Stimulated activated CD4-positive, alpha-beta T cell treated with anti-CD3 and anti-CD28 coated beads, Interleukin-2, amount 100 ng/mL, for 48 hours (primary cell): ENCODE data around the gene ZNF670.

Experiments
- DNase-seq, 2 donors: peaks; one replicate each; pipeline ENCODE4 v3.0.0-alpha.2; 2020

The ZNF670 gene

DNA sequence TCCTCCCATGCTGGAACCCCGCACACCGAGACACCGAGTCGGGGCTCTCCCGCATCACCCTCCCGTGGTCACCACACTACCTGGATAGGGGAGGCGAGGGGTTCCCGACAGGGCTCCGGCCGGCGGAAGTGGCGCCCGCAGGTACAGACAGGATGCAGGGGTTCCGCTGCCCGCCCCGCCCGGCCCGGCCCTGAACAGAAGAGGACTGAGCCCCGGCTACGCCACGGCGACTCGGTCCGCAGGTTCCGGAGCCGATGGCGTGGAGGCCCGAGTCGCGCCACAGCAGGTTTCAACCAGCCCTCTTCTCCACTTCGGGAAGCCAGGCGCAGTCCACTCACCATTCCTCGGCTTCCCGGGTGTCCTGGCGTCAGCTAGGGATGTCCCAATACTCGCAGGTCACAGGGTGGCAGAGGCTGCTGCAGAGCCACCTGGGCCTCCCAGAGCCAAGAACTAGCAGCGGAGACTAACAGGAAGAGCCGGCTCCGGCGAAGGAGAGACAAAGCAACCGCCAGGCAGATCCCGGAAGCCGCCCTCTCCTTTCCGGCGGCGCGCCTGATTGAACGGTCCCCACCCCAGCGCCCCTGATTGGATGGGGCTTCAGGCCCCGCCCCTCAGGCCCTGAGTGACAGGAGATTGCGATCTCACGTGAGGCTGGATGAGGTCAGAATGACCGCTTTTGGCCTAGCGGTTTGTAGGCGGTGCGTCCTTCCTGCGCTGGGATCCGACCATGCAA is 25.4 kb upstream of the ZNF670 start, which contains the start of gene ZNF669:
ZNF669 (minus strand) TSS at position 498 of the 733 bp plus-strand sequence; CDS start at position 341, 157 bp downstream.
- peak; percentile 88 to 89 for DNase-seq

DNA sequence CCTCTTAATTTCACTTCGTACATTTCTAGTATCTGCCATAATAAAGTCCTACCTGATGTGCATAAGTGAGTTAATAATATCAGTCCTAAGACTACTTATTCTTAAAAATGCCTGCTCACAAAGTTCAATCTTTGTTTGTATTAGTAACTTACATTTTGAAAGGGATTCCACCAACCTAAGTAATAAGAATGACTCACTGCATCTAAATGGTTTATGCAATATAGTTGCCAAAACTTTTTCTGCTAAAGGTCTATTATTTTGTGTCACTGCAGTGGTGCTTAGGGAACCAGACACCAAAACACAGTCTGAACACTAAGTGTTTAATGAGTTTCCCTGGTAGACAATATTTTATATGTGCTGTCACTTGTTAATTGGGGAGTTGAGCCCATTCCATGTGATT is 23.8 kb upstream of the ZNF670 start:
- DNase-seq: no peak

DNA sequence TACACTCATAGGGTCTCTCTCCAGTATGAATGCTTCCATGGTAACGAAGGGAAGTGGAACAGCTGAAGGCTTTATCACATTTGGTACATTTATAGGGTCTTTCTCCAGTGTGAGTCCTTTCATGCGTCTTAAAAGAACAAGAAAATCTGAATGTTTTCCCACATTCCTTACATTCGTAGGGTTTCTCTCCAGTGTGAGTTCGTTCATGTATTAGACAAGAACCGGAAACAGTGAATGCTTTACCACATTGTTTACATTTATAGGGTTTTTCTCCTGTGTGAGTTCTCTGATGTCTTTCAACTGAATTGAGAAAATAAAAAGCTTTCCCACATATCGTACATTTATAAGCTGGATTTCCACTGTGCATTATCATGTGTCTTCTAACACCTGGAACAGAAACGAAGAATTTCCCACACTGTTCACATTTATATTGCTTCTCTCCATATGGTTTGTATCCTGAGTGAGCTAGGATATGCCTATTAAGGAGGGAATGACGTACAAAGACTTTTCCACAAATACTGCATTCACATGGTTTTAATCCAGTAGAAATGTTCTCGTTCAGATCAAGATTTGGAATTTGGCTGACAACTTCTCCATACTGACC is 22.2 kb upstream of the ZNF670 start:
- no peak for DNase-seq

DNA sequence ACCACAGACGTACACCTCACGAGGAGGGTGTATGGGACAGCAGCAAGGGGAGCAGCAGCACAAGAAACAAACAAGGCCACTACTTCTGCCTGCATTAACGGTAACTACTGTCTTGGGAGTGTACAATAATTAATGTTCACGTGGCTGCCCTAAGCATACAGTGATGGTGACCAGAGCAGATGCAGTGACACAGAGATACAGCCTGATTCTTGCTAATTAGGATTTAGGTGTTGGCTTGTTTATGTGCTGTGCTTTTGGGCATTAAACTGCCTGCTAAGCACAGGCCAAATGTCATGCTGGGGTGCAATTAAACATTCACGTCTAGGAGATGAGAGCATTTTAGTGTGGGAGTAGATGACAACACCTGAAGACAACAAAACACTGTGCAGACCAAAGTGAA is 18.3 kb upstream of the ZNF670 start:
- DNase-seq: no peak

DNA sequence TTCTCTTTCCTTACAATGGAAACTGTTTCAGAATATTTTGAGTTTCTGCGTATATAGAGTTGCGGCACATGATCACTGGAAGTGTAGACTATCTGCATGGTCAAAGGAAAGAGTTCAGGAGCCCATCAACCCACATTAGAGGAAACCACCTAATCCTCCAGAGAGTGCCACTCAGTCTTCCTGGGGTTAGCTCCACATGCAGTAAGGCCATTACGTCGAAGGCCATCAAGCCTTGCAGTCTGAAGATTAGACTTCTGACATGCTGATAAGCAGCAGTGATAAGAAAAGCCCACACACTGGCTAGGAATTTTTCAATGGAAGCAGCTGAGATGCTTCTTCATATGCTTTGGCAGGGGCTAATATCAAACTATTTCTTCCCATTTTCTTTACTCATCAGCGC is 17.9 kb upstream of the ZNF670 start:
- DNase-seq: no peak

DNA sequence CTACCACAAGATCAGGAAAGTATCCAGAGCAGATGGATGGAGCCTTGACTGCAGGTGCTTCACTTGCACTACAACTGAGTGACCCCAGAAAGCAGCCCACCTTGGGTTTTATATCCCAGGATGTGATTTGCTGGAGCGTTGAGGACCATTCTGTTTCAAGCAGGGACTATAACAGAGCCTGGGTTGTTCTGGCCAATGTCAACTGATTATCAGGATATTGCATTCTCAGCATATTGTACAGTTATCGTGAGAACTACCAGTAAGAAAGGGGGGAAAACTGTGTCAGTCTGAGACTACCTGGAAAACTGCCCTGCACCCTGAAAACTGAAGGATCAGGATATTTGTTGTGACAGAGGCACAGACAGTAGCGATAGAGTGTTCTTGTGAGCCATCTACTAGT is 17.5 kb upstream of the ZNF670 start:
- no peak for DNase-seq

DNA sequence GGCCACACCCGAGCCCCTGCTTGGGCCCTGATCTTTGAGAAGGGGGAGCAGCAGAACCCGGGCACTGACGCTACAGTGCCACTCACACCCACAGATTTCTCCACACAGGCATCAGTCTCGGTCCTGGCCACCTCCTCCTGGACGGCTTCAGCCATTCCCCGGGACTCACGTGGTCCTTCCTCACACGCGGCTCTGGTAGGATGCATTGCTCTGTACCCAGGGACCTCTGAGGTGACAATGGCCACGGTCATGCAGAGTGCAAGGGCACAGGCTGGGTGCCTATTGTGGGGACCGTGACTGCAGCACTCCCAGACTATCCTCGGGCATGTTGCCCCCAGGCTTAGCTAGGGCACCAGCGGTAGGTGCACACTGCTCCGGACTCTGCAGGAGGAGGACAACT is 11.8 kb upstream of the ZNF670 start:
- DNase-seq: no peak

DNA sequence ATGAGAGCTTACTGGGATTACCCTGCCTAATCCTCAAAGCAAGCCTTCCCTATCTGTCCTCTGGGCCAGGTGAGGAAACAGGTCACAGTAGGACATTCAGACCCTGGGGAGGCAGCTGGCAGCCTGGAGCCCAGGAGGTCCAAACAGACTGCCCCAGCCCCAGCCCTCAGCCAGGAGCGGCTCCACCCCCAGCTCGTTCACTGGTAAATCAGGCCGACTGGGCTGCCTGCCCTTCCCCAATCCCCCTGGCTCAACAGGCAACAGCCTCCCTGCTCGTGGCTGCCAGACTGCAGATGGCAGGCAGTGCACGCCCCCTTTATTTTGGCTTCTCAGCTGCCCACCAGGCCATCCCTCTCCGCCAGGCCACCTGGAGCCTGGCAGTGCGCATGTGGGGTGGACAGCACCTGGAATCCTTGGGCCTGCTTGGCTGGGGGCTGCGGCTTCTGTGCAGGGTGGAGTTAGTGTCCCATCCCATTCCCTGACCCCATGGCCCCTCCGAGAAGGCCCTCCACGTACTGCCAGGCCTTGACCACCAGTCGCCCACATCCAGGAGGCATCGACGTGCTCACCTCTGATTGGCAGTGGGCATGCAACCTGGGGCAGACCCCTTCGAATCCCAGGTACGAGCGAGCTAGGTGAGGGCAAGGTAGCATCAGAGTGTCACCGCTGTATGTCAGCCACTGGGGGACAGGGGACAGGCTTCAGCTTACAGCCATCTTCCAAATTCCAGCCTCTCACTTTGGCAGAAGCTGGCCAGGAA is 11.2 kb upstream of the ZNF670 start:
- no peak for DNase-seq

DNA sequence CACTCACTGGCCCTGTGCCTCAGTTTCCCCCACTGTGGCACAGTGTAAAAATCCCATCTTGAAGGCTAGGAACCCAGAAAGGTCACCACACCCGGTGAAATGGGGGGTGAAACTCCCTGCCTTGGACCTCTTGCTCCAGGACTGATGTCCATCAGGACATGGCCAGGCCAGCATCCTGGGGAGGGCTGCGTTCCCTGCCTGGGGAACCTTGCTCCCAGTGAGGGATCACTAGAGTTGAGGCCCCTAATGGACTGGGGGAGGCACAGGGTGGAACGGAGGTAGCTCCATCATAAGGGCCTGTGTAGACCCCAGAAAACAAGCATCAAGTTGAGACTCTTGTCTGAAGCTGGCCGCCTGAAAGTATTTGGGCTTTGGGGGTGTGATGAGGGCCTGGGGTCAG is 10.4 kb upstream of the ZNF670 start:
- DNase-seq: no peak

DNA sequence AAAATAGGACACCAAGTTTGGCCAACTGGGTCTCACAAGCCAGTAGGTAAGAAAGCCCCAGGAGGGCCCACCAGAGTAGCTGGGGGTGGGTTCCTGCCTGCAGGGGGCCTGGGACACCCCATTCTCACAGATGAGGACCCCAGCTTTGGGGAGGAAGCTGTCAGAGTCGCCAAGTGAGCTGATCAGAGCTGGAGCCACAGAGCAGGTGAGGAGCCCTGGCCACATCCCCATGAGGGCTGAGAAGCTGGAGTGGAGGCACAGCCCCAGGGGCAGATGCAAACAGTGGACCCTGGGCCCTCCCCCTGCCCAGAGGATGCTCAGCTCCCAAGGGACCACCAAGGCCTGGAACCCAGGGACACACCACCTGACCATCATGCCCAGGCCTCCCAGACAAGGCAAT is 8.6 kb upstream of the ZNF670 start:
- no peak for DNase-seq

DNA sequence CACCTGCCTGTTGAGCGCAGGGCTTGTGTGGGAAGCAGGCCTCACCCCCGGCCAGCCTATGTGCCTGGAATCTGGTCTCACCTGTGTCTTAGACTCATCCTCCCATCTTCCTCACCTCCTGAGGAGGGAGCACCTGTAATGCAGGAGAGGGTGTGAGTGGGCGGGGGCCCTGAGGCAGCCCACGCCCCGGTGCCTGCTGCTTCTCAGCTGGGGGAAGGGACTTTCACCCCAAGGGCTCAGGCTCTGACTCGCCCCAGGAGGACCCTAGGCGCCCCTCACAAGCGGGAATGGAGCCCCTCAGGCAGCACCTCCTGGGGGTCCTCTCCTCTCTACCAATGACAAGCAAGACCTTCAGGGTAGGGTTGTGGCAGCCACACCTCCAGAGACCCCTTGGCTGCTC is 6.7 kb upstream of the ZNF670 start:
- no peak for DNase-seq

DNA sequence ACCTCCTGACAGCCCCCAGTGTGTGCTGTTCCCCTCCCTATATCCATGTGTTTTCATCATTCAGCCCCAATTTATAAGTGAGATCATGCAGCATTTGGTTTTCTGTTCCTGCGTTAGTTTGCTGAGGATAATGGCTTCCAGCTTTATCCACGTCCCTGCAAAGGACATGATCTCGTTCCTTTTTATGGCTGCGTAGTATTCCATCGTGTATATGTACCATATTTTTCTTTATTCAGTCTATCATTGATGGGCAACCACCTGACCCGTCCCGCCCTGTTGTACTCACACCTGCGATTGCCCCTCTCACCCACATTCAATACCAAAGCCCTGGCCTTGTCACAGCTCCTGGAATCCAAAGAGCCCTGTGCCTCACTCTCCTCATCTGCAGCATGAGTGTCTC is 6.2 kb upstream of the ZNF670 start:
- DNase-seq: no peak

DNA sequence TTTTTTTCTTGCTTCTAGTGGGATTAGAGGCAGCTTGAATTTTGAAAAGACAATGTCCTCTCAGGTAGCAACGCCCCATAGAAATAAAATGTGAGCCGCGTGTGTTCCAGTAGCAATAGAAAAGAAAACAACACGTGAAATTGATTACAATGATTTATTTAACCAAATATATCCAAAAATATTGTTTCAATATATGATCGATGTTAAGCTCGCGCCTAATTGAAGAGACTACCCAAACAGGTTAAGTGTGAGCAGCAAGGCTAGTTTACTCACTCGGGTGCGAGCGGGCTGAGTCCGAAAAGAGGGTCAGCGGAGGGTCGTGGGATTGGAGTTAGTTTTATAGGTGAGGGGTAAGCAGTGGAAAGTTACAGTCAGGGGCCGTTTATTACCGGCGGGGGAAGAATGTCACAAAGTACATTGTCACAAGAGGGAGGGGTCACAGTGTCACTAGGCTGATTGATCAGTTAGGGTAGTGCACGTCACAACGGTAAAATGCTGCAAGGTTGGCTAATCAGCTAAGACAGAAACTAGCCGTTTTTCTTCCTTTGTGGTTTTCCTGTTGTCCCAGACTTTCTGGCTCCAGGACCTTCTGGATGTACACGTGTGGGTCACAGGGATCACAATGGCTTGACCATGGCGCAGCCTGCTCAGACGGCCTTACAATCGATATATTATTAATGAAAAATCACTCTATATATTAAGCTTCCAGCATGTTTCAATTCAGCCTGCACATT is 697 bp upstream of the ZNF670 start:
- no peak for DNase-seq

DNA sequence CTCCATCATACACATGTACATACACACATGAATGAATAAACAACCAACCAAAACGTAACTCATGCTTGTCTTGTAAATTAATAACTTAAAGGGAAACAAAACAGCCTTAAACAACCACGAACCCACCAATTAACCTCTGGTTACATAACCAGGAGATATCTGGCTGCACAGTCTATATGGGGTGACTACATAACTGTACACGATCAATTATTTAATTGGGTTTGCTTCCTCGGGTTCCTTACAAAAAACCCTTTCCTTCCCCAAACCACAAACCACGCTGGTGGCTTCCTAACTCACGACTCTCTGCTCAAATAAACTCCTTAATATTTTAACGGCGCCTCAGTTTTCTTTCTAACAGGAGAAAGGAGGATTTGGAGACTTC is 744 bp downstream of the ZNF670 start:
- no peak for DNase-seq

DNA sequence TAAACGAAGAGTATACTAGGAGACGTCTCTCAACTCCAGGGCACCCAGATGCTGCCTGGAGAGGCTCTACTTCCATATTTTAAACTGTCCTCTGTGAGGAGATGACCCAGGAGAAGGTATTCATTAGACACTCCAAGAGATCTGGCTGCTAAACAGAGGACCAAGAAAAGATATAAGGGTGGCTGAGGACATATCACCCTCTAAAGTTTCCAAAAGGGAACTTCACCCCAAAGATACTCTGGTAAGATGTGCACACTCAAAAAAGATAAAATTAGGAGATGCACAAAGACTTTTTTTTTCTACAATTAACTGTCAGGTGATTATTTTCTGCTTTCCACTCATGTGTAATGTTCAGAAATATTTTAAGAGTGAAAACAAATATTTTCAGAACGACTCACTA is 1.4 kb downstream of the ZNF670 start:
- no peak for DNase-seq

DNA sequence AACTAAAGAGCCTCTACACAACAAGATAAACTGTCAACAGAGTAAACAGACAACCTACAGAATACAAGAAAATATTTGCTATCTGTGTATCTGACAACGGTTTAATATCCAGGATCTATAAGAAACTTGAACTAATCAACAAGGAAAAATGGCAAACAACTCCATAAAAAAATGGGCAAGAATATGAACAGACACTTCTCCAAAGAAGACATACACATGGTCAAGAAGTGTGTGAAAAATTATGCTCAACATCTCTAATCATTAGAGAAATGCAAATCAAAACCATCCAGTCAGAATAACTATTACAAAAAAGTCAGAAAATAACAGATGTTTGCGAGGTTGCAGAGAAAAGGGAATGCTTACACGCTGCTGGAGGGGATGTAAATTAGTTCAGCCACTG is 8.0 kb downstream of the ZNF670 start:
- DNase-seq: no peak

DNA sequence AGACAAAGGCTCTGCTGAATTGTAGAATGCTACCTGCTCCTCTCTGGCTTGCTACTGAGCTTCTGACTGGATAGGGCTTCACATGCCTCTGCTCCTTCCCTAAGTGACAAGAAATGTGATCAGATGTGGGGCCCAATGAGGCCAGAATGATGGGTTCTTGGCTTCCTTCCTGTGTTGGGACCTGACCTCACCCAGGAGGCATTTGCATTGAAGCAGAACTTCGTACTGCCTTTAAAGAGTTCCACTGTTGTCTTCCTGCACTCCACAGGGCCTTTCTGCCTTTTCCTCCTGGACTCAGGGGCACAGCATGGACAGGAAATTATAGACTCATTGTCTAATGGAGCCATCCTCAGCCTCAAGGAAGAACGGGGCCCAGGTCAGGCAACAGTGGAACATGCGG is 14.3 kb downstream of the ZNF670 start:
- DNase-seq: no peak

DNA sequence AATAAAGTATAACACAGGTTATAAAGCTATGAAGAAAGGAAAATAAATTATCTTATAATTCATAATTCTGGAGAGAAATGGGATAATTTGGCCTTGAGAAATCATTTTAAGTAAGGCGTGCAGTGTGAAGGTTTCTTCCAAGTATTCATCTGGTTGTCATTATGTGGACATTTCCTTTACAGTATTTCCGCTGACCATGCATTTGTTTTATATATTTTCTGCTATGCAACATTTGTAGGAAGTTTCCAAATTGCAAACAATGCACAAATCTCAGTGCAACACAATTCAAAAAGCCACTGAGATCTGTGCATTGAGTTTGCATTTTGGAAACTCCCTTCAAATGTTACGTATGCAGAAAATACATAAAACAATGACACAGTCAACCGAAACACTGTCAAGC is 17.8 kb downstream of the ZNF670 start:
- DNase-seq: no peak

DNA sequence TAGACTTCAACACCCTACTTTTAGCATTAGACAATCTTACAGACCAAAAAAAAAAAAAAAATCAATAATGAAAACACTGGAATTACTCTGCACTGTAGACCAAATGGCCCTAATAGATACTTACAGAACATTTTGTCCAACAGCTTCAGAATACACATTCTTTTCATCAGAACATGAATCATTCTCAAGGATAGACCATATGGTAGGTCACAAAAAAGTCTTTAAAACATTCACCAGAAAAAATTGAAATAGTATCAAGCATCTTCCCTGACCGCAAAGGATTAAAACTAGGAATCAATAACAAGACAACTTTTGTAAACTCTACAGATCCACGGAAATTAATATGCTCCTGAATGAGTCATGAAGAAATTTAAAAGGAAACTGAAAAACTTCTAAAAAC is 22.5 kb downstream of the ZNF670 start:
- DNase-seq: no peak

DNA sequence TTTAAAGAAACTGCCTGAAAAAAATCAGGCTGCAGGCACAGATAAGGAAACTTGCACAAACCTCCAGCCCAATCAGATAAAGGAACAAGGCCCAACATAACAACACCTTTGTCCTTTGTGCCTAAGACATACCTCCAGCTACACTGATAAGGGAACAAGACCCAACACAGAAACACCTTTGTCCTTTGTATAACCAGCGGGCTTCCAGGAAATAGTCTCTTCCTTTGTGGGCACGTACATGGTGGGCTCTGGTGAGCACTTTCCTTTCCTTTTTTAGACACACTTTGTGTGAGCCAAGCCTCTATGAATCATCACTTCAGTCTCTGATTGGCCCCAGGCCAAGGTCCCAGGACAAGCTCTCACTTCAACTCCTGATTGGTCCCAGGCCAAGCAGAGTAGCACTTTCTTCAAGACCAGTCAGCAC is 23.6 kb downstream of the ZNF670 start:
- no peak for DNase-seq

DNA sequence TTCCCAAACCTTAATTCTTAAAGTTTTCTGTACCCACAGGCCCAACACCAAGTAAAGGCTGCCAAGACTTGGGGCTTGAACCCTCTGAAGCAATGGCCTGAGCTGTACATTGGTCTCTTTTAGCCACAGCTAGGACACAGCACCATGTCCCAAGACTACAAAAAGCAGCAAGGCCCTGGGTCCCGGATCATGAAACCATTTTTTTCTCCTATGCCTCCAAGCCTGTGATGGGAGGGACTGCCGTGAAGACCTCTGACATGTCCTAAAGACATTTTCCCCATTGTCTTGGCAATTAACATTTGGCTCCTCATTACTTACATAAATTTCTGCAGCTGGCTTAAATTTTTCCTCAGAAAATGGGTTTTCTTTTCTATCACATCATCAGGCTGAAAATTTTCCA is 30.9 kb downstream of the ZNF670 start:
- DNase-seq: no peak

DNA sequence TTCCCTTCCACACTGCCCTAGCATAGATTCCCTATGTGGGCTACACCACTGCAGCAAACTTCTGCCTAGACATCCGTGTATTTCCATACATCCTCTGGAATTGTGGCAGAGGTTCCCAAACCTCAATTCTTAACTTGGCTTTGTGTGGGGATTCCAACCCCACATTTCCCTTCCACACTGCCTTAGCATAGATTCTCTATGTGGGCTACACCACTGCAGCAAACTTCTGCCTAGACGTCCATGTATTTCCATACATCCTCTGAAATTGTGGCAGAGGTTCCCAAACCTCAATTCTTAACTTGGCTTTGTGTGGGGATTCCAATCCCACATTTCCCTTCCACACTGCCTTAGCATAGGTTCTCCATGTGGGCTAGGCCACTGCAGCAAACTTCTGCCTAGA is 31.4 kb downstream of the ZNF670 start:
- DNase-seq: no peak

DNA sequence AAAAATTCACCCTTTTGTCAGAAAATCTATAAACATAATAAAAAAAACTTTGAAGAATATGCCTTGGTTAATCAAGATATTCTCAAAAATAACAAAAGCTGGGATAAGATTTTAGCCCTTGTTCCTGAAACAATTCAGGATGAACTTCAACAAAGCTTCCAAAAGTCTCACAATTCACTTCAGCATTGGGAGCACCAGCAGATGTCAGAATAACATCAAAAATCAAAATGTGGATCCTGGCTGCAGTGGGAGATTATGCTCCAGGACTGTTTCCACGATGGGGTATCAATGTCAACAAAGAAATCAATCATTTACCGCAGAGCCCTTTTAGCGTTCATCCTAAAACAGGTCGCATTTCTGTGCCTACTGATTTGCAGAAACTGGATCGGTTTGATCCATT is 35.2 kb downstream of the ZNF670 start:
- no peak for DNase-seq
